Endothelial cell (in vitro differentiated cells): ENCODE measurements around the gene TENM4. TPM values are rescaled to one million over a fixed set of nuclear protein-coding genes. Genes with fewer than 3 reads are reported as not detected.

ENCODE experiments used
- DNase-seq: peaks from one replicate; pipeline ENCODE4 v3.0.0; 2021; ENCODE audit warnings: low spot score
- H3K27ac Mint-ChIP-seq: one replicate; pipeline ENCODE4 v1.8.0; 2021; ENCODE audit warnings: mixed read lengths, inconsistent platforms; ENCODE audit not compliant: unreplicated experiment
- H3K27me3 Mint-ChIP-seq: one replicate; pipeline ENCODE4 v1.8.0; 2021; ENCODE audit warnings: mild to moderate bottlenecking, moderate library complexity, mixed read lengths, inconsistent platforms; ENCODE audit not compliant: unreplicated experiment
- H3K36me3 Mint-ChIP-seq: one replicate; pipeline ENCODE4 v1.8.0; 2021; ENCODE audit warnings: mild to moderate bottlenecking, low read depth, mixed read lengths, inconsistent platforms; ENCODE audit not compliant: unreplicated experiment
- H3K4me1 Mint-ChIP-seq: one replicate; pipeline ENCODE4 v1.8.0; 2021; ENCODE audit warnings: mild to moderate bottlenecking, mixed read lengths, inconsistent platforms; ENCODE audit not compliant: unreplicated experiment
- H3K4me3 Mint-ChIP-seq: one replicate; pipeline ENCODE4 v1.8.0; 2021; ENCODE audit warnings: mild to moderate bottlenecking, mixed read lengths, inconsistent platforms; ENCODE audit not compliant: unreplicated experiment
- H3K9me3 Mint-ChIP-seq: one replicate; pipeline ENCODE4 v1.8.0; 2021; ENCODE audit warnings: mixed read lengths, inconsistent platforms; ENCODE audit not compliant: unreplicated experiment
- total RNA-seq: library from RNA; stranded (reverse); fragmentation: NEBNext Ultra II Directional; extraction: Animal tissue kit (Norgen Biotek cat#: 25700); gene quantifications from one replicate; pipeline ENCODE4 v1.2.1, GENCODE V29; 2021; ENCODE audit not compliant: unreplicated experiment
- TF ChIP-seq, protein P1 (sequence below): fragments of 200-600 bp; sonication (generic); IDR thresholded peaks from one replicate; pipeline ENCODE4 v1.5.0; 2021; ENCODE audit warnings: antibody characterized with exemption; ENCODE audit not compliant: unreplicated experiment

The TENM4 gene
- total RNA-seq, 1 donor from 2014 or later, result 1.8 TPM

DNA sequence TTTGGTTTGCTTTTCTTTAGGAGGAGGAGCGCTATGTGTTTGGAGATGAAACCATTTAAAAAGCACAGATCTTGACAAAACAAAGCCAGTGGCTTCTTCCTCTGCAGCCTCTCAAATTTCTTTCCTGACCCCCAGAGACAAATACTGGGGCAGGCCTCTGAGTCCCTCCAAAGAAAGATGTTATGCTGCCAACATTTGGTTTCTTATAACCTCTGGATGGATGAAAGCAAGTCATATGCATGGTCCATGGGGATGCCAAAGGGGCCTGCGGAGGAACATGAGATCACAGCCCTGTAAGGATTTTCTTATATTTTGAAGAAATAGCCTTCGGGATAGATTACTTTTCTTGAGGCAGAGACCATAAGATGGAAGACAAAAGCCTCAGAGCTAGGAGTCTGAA, 179.1 kb downstream of the TENM4 start:
- DNase-seq, result no peak
- Mint-ChIP-seq H3K4me3 (no peak overlapping the region), H3K9me3 (no peaks in the 10 kb centered on the region), H3K36me3 (no peaks in the 10 kb centered on the region), H3K4me1 (no peaks in the 10 kb centered on the region), H3K27me3 (peaks cover 3% of the 10 kb centered on the region), H3K27ac (no peak overlapping the region)
- TF ChIP-seq, protein P1, sequence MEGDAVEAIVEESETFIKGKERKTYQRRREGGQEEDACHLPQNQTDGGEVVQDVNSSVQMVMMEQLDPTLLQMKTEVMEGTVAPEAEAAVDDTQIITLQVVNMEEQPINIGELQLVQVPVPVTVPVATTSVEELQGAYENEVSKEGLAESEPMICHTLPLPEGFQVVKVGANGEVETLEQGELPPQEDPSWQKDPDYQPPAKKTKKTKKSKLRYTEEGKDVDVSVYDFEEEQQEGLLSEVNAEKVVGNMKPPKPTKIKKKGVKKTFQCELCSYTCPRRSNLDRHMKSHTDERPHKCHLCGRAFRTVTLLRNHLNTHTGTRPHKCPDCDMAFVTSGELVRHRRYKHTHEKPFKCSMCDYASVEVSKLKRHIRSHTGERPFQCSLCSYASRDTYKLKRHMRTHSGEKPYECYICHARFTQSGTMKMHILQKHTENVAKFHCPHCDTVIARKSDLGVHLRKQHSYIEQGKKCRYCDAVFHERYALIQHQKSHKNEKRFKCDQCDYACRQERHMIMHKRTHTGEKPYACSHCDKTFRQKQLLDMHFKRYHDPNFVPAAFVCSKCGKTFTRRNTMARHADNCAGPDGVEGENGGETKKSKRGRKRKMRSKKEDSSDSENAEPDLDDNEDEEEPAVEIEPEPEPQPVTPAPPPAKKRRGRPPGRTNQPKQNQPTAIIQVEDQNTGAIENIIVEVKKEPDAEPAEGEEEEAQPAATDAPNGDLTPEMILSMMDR, result no peak

DNA sequence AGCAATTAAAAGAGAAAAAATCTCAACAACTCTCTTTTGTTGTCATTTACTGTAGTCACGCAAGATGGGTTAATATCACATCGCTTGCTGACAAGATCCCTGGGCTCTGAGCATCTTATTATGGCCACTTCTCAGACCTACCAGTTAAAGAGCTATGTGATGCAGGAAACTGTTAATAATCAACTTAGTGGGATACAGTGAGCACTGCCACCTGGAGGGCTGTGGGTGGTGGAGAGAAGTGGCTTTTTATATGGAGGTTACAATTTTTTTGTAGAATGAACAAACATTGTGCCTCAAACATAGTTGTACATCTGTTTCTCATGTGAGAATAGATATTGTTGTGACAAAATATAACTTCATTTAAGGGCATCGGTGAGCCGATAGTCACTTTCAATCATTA, 181.0 kb downstream of the TENM4 start:
- H3K27me3 Mint-ChIP-seq, result peaks cover 3% of the 10 kb centered on the region
- no peak for DNase-seq
- no peaks in the 10 kb centered on the region for H3K4me1 Mint-ChIP-seq
- no peak overlapping the region for H3K4me3 Mint-ChIP-seq
- TF ChIP-seq, protein P1, result no peak
- no peaks in the 10 kb centered on the region for H3K36me3 Mint-ChIP-seq
- no peak overlapping the region for H3K27ac Mint-ChIP-seq
- no peaks in the 10 kb centered on the region for H3K9me3 Mint-ChIP-seq

DNA sequence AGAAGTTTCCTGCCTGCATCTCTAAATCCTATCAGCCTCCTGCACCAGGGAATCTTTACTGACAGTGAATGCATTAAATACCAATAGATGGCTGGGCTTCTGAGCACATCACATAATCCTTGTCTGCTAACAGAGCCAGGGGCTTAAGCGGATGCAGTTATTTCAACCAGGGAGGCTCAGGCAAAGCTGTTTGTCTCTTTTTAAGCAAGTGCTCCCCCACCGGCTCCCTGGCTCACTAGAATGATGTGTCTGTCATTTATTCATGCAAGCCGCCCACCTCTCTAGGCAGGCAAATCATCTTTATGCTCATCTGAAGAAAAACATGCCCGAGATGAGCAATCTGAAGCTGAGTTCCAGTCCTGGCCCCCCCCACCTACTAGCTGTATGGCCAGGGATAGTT, 182.3 kb downstream of the TENM4 start:
- TF ChIP-seq, protein P1, result no peak
- H3K4me3 Mint-ChIP-seq, result no peak overlapping the region
- H3K27ac Mint-ChIP-seq, result no peak overlapping the region
- H3K27me3 Mint-ChIP-seq, result peaks cover 3% of the 10 kb centered on the region
- no peaks in the 10 kb centered on the region for H3K9me3 Mint-ChIP-seq
- DNase-seq, result no peak
- no peaks in the 10 kb centered on the region for H3K36me3 Mint-ChIP-seq
- H3K4me1 Mint-ChIP-seq, result no peaks in the 10 kb centered on the region

DNA sequence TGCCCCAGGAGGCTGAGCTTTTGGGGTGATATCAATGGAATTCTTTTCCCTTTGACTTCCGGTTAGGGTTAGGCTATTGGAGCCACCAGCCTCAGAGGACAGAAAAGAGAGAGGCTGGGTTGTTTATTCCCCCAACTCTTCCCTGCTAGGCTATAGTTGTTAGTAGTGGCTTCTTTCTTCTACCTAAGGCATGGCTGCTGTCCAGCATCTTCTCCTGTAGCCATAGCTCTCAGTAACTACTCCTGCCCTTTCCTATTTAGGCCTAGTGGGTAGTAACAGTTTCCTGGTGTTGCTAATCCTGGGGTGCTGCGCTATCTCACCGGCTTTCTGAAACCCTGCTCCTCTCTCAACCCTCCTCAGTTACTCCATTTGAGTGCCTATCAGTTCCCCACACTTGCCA, 184.9 kb downstream of the TENM4 start:
- Mint-ChIP-seq H3K27me3 (peaks cover 4% of the 10 kb centered on the region), H3K4me3 (no peak overlapping the region), H3K9me3 (no peaks in the 10 kb centered on the region), H3K27ac (no peak overlapping the region), H3K36me3 (no peaks in the 10 kb centered on the region), H3K4me1 (no peaks in the 10 kb centered on the region)
- TF ChIP-seq, protein P1, result no peak
- DNase-seq, result no peak

DNA sequence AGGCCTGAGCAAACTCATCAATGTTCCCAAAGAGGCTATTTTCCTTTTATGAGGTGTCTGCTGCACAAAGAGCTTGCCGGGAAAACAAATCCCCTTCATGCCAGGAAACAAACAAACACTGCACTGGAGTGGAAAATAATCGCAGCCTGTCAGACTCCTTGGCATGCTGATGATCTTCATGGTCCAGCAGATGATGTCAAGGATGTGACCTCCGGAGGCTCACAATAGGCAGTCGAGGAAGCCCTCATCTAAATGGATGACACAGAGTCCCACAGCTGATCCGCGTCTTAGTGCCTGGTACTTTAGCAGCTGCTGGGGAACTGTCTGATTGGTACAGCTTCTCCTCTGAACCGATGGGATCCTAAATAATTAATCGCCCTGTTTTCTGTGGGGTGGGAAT, 187.6 kb downstream of the TENM4 start:
- no peak overlapping the region for H3K4me3 Mint-ChIP-seq
- no peaks in the 10 kb centered on the region for H3K36me3 Mint-ChIP-seq
- peaks cover 1% of the 10 kb centered on the region for H3K27me3 Mint-ChIP-seq
- H3K9me3 Mint-ChIP-seq, result no peaks in the 10 kb centered on the region
- no peak for DNase-seq
- no peak overlapping the region for H3K27ac Mint-ChIP-seq
- TF ChIP-seq, protein P1, result no peak
- H3K4me1 Mint-ChIP-seq, result peaks cover 7% of the 10 kb centered on the region
